ENCODE data around the gene UBE2E2. TPM values are rescaled to one million over a fixed set of nuclear protein-coding genes. Genes with fewer than 3 reads are reported as not detected.

UBE2E2 gene
- total RNA-seq, 2 experiments from 2014 or later: 41.1 to 48.8 TPM

DNA sequence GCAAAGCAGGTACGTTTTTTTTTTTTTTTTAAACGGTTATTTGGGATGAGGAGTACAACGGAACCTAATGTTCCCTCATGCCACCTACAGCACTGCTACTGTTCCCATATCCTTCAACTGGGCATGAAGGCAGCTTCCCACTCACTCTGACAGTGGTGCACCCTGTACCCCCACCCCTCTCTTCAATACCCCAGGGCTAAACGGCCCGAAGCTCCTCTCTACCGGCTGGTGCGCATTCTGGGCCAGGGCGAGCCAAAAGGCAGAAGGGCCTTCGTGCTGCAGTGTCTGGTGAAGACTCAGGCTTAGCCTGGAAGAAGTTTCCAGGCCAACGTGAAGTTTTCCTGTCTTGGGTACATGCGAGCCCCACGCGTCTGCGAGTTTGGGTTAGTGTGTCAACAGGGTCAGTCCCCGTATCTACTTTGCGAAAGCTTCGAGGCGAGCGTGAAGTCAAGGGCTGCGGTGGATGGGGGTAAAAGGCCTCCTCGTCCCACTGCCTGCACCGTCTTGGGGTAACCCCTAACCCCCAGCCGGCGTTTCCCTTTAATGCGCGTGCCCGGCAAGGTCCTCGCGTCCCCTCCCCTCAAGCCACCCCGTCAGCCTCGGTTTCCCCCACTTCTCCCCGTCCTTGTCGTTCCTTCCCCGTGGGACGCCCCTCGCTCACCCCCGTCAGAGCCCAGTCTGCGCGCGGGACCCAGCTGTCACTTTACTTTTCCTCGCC, 765 bp upstream of the UBE2E2 start:
- Histone ChIP-seq H3K9me2 (ENCODE audit: insufficient read depth, low read length) (no peaks in the 10 kb centered on the region), H3K4me1 (ENCODE audit: insufficient read depth, low read length, poor library complexity, severe bottlenecking) (peaks cover 29% of the 10 kb centered on the region), H3K79me2 (ENCODE audit: insufficient read depth, low read depth, low read length) (peaks cover 39% of the 10 kb centered on the region), H3K9me3 (ENCODE audit: low read length) (no peaks in the 10 kb centered on the region), H3K27ac (ENCODE audit: low read depth, low read length, poor library complexity, severe bottlenecking) (no peak overlapping the region), H2AFZ (ENCODE audit: low read length) (peak overlapping the region; percentile 63), H3K4me2 (ENCODE audit: low read length) (peak overlapping the region; percentile 68), H3K4me3 (ENCODE audit: low read depth, low read length, poor library complexity, severe bottlenecking) (peak overlapping the region; percentile 99), H3K36me3 (ENCODE audit: insufficient read depth, low read length) (no peaks in the 10 kb centered on the region), H4K20me1 (ENCODE audit: insufficient read depth, low read length) (0 out of 2 replicates have a peak, but pooled peaks cover 4% of the 10 kb centered on the region)
- ChIA-PET CTCF (ENCODE audit: unreplicated experiment) (interaction anchor here (1.0 kb wide), 1 partner anchor 16 kb away, joined by 3 read pairs; no protein-coding TSS in a partner anchor), POLR2A (interaction anchor here (0.6 to 1.3 kb wide), 3 partner anchors 184 to 1384 kb away, joined by 3 to 6 read pairs (median 3); no protein-coding TSS in a partner anchor)
- intact Hi-C loops (cut with micrococcal nuclease; ENCODE audit: unreplicated experiment): loop anchor here (2.0 to 10.0 kb wide), 6 partner anchors 142 to 745 kb away; partner anchors contain the start of genes NR1D2 and UBE2E1
- no peak for TF ChIP-seq EZH2phosphoT487 (IDR thresholded peaks at IDR 0.05; ENCODE audit: borderline replicate concordance, low read depth, low read length)
- TF ChIP-seq, protein P1, sequence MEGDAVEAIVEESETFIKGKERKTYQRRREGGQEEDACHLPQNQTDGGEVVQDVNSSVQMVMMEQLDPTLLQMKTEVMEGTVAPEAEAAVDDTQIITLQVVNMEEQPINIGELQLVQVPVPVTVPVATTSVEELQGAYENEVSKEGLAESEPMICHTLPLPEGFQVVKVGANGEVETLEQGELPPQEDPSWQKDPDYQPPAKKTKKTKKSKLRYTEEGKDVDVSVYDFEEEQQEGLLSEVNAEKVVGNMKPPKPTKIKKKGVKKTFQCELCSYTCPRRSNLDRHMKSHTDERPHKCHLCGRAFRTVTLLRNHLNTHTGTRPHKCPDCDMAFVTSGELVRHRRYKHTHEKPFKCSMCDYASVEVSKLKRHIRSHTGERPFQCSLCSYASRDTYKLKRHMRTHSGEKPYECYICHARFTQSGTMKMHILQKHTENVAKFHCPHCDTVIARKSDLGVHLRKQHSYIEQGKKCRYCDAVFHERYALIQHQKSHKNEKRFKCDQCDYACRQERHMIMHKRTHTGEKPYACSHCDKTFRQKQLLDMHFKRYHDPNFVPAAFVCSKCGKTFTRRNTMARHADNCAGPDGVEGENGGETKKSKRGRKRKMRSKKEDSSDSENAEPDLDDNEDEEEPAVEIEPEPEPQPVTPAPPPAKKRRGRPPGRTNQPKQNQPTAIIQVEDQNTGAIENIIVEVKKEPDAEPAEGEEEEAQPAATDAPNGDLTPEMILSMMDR (conservative IDR thresholded peaks at IDR 0.05; ENCODE audit: low read length): no peak
- BruUV-seq (replicated peaks): no TSS peak
- no peak for DNase-seq (ENCODE audit: low spot score)

DNA sequence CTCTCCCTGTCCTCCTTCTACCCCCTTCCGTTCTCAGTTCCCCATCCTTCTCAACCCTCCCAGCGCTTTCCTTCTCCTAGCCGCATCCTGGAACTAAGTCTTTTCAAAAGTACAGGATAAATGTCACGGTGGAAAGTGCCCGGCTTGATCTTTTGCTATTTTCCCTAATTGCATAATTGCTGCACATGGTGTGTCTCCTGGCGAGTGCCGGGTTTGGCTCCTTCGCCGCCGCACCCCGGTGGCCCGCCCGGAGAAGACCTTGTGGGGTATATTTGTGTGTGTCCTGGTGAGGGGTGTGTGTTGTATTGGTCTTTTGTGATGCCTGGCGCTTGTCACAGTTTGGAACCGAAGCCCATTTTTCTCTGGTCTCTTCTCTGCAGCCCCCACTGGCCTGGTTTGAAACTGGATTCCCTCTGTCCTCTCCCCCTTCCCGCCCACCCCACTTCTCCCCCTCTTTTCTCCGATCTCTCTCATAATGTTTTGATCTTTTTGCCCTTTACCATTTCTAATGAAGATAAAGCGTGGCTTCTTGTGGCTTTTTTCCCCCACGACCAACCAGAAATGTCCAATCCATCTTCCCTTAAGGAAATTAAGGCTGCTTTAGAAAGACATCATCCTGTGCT, 692 bp downstream of the UBE2E2 start:
- Histone ChIP-seq H3K9me2 (ENCODE audit: insufficient read depth, low read length) (no peaks in the 10 kb centered on the region), H4K20me1 (ENCODE audit: insufficient read depth, low read length) (0 out of 2 replicates have a peak, but pooled peaks cover 4% of the 10 kb centered on the region), H3K4me2 (ENCODE audit: low read length) (peak overlapping the region; percentile 89), H3K4me3 (ENCODE audit: low read depth, low read length, poor library complexity, severe bottlenecking) (peak overlapping the region; percentile 99), H3K36me3 (ENCODE audit: insufficient read depth, low read length) (peaks cover 4% of the 10 kb centered on the region; the same call in 1 of the 2 replicates), H3K79me2 (ENCODE audit: insufficient read depth, low read depth, low read length) (peaks cover 54% of the 10 kb centered on the region), H3K27ac (ENCODE audit: low read depth, low read length, poor library complexity, severe bottlenecking) (peak overlapping the region; percentile 33), H2AFZ (ENCODE audit: low read length) (peak overlapping the region; percentile 80), H3K4me1 (ENCODE audit: insufficient read depth, low read length, poor library complexity, severe bottlenecking) (peaks cover 34% of the 10 kb centered on the region), H3K9me3 (ENCODE audit: low read length) (no peaks in the 10 kb centered on the region)
- intact Hi-C loops (cut with micrococcal nuclease; ENCODE audit: unreplicated experiment): loop anchor here (2.0 to 10.0 kb wide), 6 partner anchors 141 to 743 kb away; partner anchors contain the start of genes NR1D2 and UBE2E1
- peak; percentile 46 for DNase-seq (ENCODE audit: low spot score)
- TF ChIP-seq, protein P1 (conservative IDR thresholded peaks at IDR 0.05; ENCODE audit: low read length): no peak
- no peak for TF ChIP-seq EZH2phosphoT487 (IDR thresholded peaks at IDR 0.05; ENCODE audit: borderline replicate concordance, low read depth, low read length)
- CTCF ChIA-PET (ENCODE audit: unreplicated experiment): no interaction called here
- POLR2A ChIA-PET: no interaction called here
- no TSS peak for BruUV-seq (replicated peaks)

Data from OCI-LY7 (cell line).